ENCODE data around the gene MIEN1.

DNA sequence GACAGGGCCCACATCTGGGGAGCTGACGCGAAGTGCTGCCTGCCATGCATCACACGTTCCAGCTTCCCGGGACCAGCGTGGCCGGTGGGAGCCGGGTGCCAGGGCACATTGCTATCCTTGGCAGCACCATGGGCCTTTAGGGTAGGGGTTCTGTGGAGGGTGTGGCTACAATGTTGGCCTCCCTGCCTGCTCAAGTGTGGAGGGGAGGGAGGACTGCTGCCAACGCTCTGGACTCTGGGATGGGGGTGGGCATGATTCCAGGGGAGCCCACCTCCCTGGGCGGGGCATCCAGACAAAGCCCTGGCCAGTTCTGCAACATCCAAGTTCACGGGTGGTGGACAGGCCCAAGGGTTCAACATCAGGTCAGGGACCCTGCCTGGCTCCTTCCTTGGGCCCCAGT is 21.3 kb upstream of the MIEN1 start:
- TF ChIP-seq, protein P1, sequence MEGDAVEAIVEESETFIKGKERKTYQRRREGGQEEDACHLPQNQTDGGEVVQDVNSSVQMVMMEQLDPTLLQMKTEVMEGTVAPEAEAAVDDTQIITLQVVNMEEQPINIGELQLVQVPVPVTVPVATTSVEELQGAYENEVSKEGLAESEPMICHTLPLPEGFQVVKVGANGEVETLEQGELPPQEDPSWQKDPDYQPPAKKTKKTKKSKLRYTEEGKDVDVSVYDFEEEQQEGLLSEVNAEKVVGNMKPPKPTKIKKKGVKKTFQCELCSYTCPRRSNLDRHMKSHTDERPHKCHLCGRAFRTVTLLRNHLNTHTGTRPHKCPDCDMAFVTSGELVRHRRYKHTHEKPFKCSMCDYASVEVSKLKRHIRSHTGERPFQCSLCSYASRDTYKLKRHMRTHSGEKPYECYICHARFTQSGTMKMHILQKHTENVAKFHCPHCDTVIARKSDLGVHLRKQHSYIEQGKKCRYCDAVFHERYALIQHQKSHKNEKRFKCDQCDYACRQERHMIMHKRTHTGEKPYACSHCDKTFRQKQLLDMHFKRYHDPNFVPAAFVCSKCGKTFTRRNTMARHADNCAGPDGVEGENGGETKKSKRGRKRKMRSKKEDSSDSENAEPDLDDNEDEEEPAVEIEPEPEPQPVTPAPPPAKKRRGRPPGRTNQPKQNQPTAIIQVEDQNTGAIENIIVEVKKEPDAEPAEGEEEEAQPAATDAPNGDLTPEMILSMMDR (IDR thresholded peaks at IDR 0.05) = no peak
- TF ChIP-seq POLR2A (IDR thresholded peaks at IDR 0.05) = no peak
- TF ChIP-seq POLR2AphosphoS5 (IDR thresholded peaks at IDR 0.05) = no peak

Measured in prostate gland (tissue), 2 donors.